A549 treated with dexamethasone at 1 μM for 4 hours (cell line): Measurements from ENCODE around the gene SLU7. TPM values are rescaled to one million over a fixed set of nuclear protein-coding genes. Genes with fewer than 3 reads are reported as not detected.

ENCODE experiments used
- total RNA-seq: library from RNA; stranded (reverse); fragments of 200-300 nt; extraction: Qiagen RNA extraction; gene quantifications from 5 replicates; pipeline ENCODE4 v1.2.3, GENCODE V29; 2022

The SLU7 gene
- 36.7 to 67.9 TPM (median 42.0 TPM) in 5 replicates for total RNA-seq

GRCh38 chr5:160418561-160419457 lies at the start of gene SLU7:
SLU7 (minus strand) TSS chr5:160419081; CDS start chr5:160415294, 3,787 bp downstream.

GRCh38 chr5:160421625-160422258 lies 2.9 kb upstream of the SLU7 start, which contains the start of gene PTTG1:
PTTG1 (plus strand) TSS chr5:160421855; CDS start chr5:160422313, 458 bp downstream.

GRCh38 chr5:160399402-160400353 lies 19.2 kb downstream of the SLU7 start, which contains the start of gene FAM200C:
FAM200C (minus strand) TSS chr5:160400054; CDS start chr5:160395490, 4,564 bp downstream.

GRCh38 chr5:160369990-160370712 lies 48.7 kb downstream of the SLU7 start, which contains the start of gene C1QTNF2:
C1QTNF2 (minus strand) TSS chr5:160370626; CDS start chr5:160355011, 15,615 bp downstream.

Other genes starting within 250 kb of the SLU7 start
- gene FABP6, start 189.6 kb downstream of the SLU7 start, total RNA-seq, result 0.76 to 1.8 TPM (median 1.1 TPM) in 5 replicates
- 9.2 to 14.0 TPM (median 12.1 TPM) in 5 replicates for gene CCNJL, start 106.5 kb downstream of the SLU7 start, total RNA-seq
- gene C1QTNF2, start 48.5 kb downstream of the SLU7 start, total RNA-seq, result 0.08 to 0.16 TPM (median 0.09 TPM) in 5 replicates
- gene FAM200C, start 19.0 kb downstream of the SLU7 start, total RNA-seq, result 1.2 to 1.7 TPM (median 1.6 TPM) in 5 replicates
- gene PTTG1, start 2.8 kb upstream of the SLU7 start, total RNA-seq, result 175 to 296 TPM (median 182 TPM) in 5 replicates